ENCODE results near the gene STX8.
"Not testable (repeated sequence)": the region's sequence is repeated elsewhere in the genome, so short reads cannot be mapped to it uniquely, and the experiment has no call there.

The STX8 gene

GRCh38 chr17:9285602-9286427, 289.8 kb downstream of the STX8 start:
- no peak for DNase-seq

GRCh38 chr17:9284884-9285283, 290.7 kb downstream of the STX8 start:
- DNase-seq, result no peak

- no peak for DNase-seq
Measured at GRCh38 chr17:9283909-9284308, 291.7 kb downstream of the STX8 start.

- no peak for DNase-seq
Measured at GRCh38 chr17:9279893-9280292, 295.7 kb downstream of the STX8 start.

- no peak for DNase-seq
Measured at GRCh38 chr17:9274973-9275372, 300.6 kb downstream of the STX8 start.

- DNase-seq, result no peak
Measured at GRCh38 chr17:9273428-9274391, 301.9 kb downstream of the STX8 start.

GRCh38 chr17:9272501-9273200, 303.0 kb downstream of the STX8 start:
- DNase-seq, result no peak

GRCh38 chr17:9271989-9272388, 303.6 kb downstream of the STX8 start:
- no peak for DNase-seq

- DNase-seq, result no peak
Measured at GRCh38 chr17:9270921-9271320, 304.7 kb downstream of the STX8 start.

- DNase-seq, result no peak
Measured at GRCh38 chr17:9269350-9270035, 306.1 kb downstream of the STX8 start.

GRCh38 chr17:9268546-9268945, 307.1 kb downstream of the STX8 start:
- no peak for DNase-seq

GRCh38 chr17:9266697-9267117, 308.9 kb downstream of the STX8 start:
- no peak for DNase-seq

- DNase-seq, result no peak
Measured at GRCh38 chr17:9266031-9266680, 309.5 kb downstream of the STX8 start.

- DNase-seq, result no peak
Measured at GRCh38 chr17:9261081-9262012, 314.3 kb downstream of the STX8 start.

GRCh38 chr17:9259419-9259818, 316.2 kb downstream of the STX8 start:
- no peak for DNase-seq

- no peak for DNase-seq
Measured at GRCh38 chr17:9258115-9259015, 317.3 kb downstream of the STX8 start.

GRCh38 chr17:9257630-9257965, 318.0 kb downstream of the STX8 start:
- not testable (repeated sequence) for DNase-seq

GRCh38 chr17:9256751-9257629, 318.6 kb downstream of the STX8 start:
- DNase-seq, result no peak

GRCh38 chr17:9256361-9256750, 319.3 kb downstream of the STX8 start:
- no peak for DNase-seq
